GM18505 (cell line): ENCODE data around the gene C1QL3.

Experiments used
- ATAC-seq: cut with Tn5 transposase; IDR thresholded peaks from one replicate; pipeline ENCODE4 v1.9.1; 2021; ENCODE audit not compliant: unreplicated experiment
- POLR2A ChIP-seq: IDR thresholded peaks from 4 replicates; pipeline ENCODE4 v1.6.1; 2011; ENCODE audit warnings: borderline replicate concordance; ENCODE audit not compliant: insufficient read depth, insufficient read length; ENCODE audit errors: extremely low read depth

The C1QL3 gene

GRCh38 chr10:16519250-16519907 is 2.3 kb downstream of the C1QL3 start:
- TF ChIP-seq POLR2A: no peak
- ATAC-seq: no peak

- no peak for TF ChIP-seq POLR2A
- ATAC-seq: no peak
Observed at GRCh38 chr10:16518822-16519221, 2.9 kb downstream of the C1QL3 start.

GRCh38 chr10:16510843-16511242 is 10.8 kb downstream of the C1QL3 start:
- no peak for ATAC-seq
- no peak for TF ChIP-seq POLR2A

GRCh38 chr10:16509996-16510395 is 11.7 kb downstream of the C1QL3 start:
- TF ChIP-seq POLR2A: no peak
- no peak for ATAC-seq

- ATAC-seq: no peak
Observed at GRCh38 chr10:16505161-16505560, 16.5 kb downstream of the C1QL3 start.

GRCh38 chr10:16497911-16498310 is 23.8 kb downstream of the C1QL3 start:
- no peak for ATAC-seq
- no peak for TF ChIP-seq POLR2A

More at GRCh38 chr10:16505161-16505560, 16.5 kb downstream of the C1QL3 start:
- TF ChIP-seq POLR2A: no peak

- ATAC-seq: no peak
- no peak for TF ChIP-seq POLR2A
Observed at GRCh38 chr10:16493884-16494536, 27.7 kb downstream of the C1QL3 start.

GRCh38 chr10:16491933-16492332 is 29.7 kb downstream of the C1QL3 start:
- ATAC-seq: no peak

GRCh38 chr10:16490511-16490910 is 31.2 kb downstream of the C1QL3 start:
- no peak for TF ChIP-seq POLR2A
- ATAC-seq: no peak

More at GRCh38 chr10:16491933-16492332, 29.7 kb downstream of the C1QL3 start:
- no peak for TF ChIP-seq POLR2A

GRCh38 chr10:16483241-16483917 is 38.3 kb downstream of the C1QL3 start:
- TF ChIP-seq POLR2A: no peak
- no peak for ATAC-seq

- TF ChIP-seq POLR2A: no peak
- ATAC-seq: no peak
Observed at GRCh38 chr10:16481052-16481728, 40.5 kb downstream of the C1QL3 start.

GRCh38 chr10:16478801-16479200 is 42.9 kb downstream of the C1QL3 start:
- no peak for ATAC-seq
- TF ChIP-seq POLR2A: no peak

- ATAC-seq: no peak
- no peak for TF ChIP-seq POLR2A
Observed at GRCh38 chr10:16477757-16478156, 43.9 kb downstream of the C1QL3 start.
